K562 (cell line): ENCODE measurements around the gene NF1. TPM values are rescaled to one million over a fixed set of nuclear protein-coding genes. Genes with fewer than 3 reads are reported as not detected.
A peak's percentile ranks its signal among the peaks of the same experiment; 100 is the strongest.

Experiments used
- ATAC-seq: fragments of 200-7000 bp; cut with Tn5 transposase; 3 replicates; pipeline ENCODE4 v1.9.1; 2020; ENCODE audit warnings: moderate library complexity
- BruUV-seq: library from RNA; stranded (reverse); fragments of 400-500 nt; replicated peaks from 2 replicates; lab custom pipeline; 2021; lab: Mats Ljungman, UMichigan
- CTCF ChIA-PET: fragments of 300-600 bp; formaldehyde crosslinking; extraction: SDS; loops from one replicate; lab custom pipeline; 2021; ENCODE audit warnings: low intra/inter-chr PET ratio; lab: Yijun Ruan, JAX
- POLR2A ChIA-PET: fragments of 300-600, 350-650 bp; sonication (Branson Sonifier 250); formaldehyde crosslinking; extraction: SDS; loops from one replicate; lab custom pipeline; 2021; ENCODE audit warnings: antibody characterized with exemption, inconsistent platforms; lab: Yijun Ruan, JAX
- DNase-seq, 4 experiments: peaks; one replicate each; pipeline versions ENCODE4 v3.0.0 to v3.0.0-alpha.2; 2011 to 2018; ENCODE audit warnings: low spot score in 3 of 4, mixed read lengths in 3 of 4; ENCODE audit errors: extremely low read depth in 1 of 4
- FAIRE-seq: peaks from 2 replicates; lab custom pipeline; 2011; peaks lifted over from hg19 to GRCh38; lab: Jason Lieb, UNC
- H2AFZ ChIP-seq: 2 replicates; pipeline ENCODE4 v1.6.0; 2011; ENCODE audit warnings: low read depth, low read length, control low read depth, inconsistent platforms
- H3K27ac ChIP-seq: fragments of 200-600 bp; 3 replicates; pipeline ENCODE4 v1.8.0; 2011; ENCODE audit warnings: low read depth, mild to moderate bottlenecking, control low read depth, inconsistent platforms, low read length, moderate library complexity, mixed read lengths; ENCODE audit errors: extremely low read depth
- H3K27me3 ChIP-seq, 2 experiments: fragments of 300-600 bp in 1 of 2; 2 replicates in 1 of 2; 3 replicates in 1 of 2; pipeline versions ENCODE4 v1.6.0 to v1.8.0; 2011; ENCODE audit warnings: inconsistent platforms in 2 of 2, low read length in 2 of 2, mild to moderate bottlenecking in 1 of 2, mixed read lengths in 1 of 2, moderate library complexity in 1 of 2; ENCODE audit not compliant: control insufficient read depth in 2 of 2, insufficient read depth in 2 of 2
- H3K36me3 ChIP-seq: fragments of 300-600 bp; 3 replicates; pipeline ENCODE4 v1.8.0; 2011; ENCODE audit warnings: mild to moderate bottlenecking, low read length, inconsistent platforms; ENCODE audit not compliant: control insufficient read depth, insufficient read depth
- H3K4me1 ChIP-seq, 2 experiments: fragments of 200-600 bp in 1 of 2; replicated peaks in 1 of 2; 2 replicates in 1 of 2; 3 replicates in 1 of 2; pipeline versions ENCODE4 v1.5.1 to v1.8.0; 2011; ENCODE audit warnings: inconsistent platforms in 2 of 2, low read length in 2 of 2, mild to moderate bottlenecking in 1 of 2, mixed read lengths in 1 of 2, moderate library complexity in 1 of 2; ENCODE audit not compliant: control insufficient read depth in 2 of 2, insufficient read depth in 2 of 2
- H3K4me2 ChIP-seq: 2 replicates; pipeline ENCODE4 v1.6.1; 2011; ENCODE audit warnings: low read length, control low read depth, inconsistent platforms, mixed read lengths; ENCODE audit not compliant: insufficient read depth
- H3K4me3 ChIP-seq: fragments of 200-600 bp; sonication (generic), shearing (Covaris generic); 2 replicates; pipeline ENCODE4 v1.5.1; 2016; ENCODE audit warnings: control low read depth, inconsistent platforms
- H3K79me2 ChIP-seq: fragments of 200-600 bp; 3 replicates; pipeline ENCODE4 v1.8.0; 2011; ENCODE audit warnings: low read length, inconsistent platforms; ENCODE audit not compliant: control insufficient read depth, insufficient read depth
- H3K9ac ChIP-seq, 2 experiments: 2 replicates each; pipeline versions ENCODE4 v1.6.0 to v1.6.1; 2011; ENCODE audit warnings: low read depth in 2 of 2, low read length in 2 of 2, control low read depth in 1 of 2, inconsistent platforms in 1 of 2, mild to moderate bottlenecking in 1 of 2, mixed read lengths in 1 of 2; ENCODE audit not compliant: insufficient read depth in 1 of 2
- H3K9me1 ChIP-seq: one replicate; pipeline ENCODE4 v1.6.0; 2011; ENCODE audit warnings: inconsistent platforms, mild to moderate bottlenecking, low read length, moderate library complexity; ENCODE audit not compliant: control insufficient read depth, insufficient read depth
- H3K9me3 ChIP-seq: replicated peaks from 2 replicates; pipeline ENCODE4 v1.5.1; 2011; ENCODE audit warnings: low read depth, low read length, inconsistent platforms; ENCODE audit not compliant: control insufficient read depth, insufficient read depth
- H4K20me1 ChIP-seq: replicated peaks from 2 replicates; pipeline ENCODE4 v1.6.1; 2011; ENCODE audit warnings: low read length, inconsistent platforms, mixed read lengths; ENCODE audit not compliant: control insufficient read depth, insufficient read depth
- CEBPB ChIP-seq: fragments of 450-650 bp; IDR thresholded peaks from 2 replicates; pipeline ENCODE4 v1.6.1; 2016; ENCODE audit warnings: missing genetic modification characterization, missing compliant biosample characterization
- CEBPG ChIP-seq, 3 experiments: fragments of 200-800 bp in 1 of 3; sonication (Bioruptor generic) in 1 of 3; sonication (generic) in 1 of 3; formaldehyde crosslinking in 1 of 3; IDR thresholded peaks in 2 of 3; conservative IDR thresholded peaks in 1 of 3; 2 replicates each; pipeline versions ENCODE4 v1.6.1 to v1.8.0; 2016 to 2022; ENCODE audit warnings: missing compliant biosample characterization in 2 of 3, missing genetic modification characterization in 2 of 3, mild to moderate bottlenecking in 1 of 3, missing genetic modification reagents in 1 of 3
- HNRNPH1 ChIP-seq: fragments of 200-400 bp; formaldehyde crosslinking; optimal IDR thresholded peaks from 2 replicates; pipeline ENCODE3; 2017; ENCODE audit warnings: low read depth, mild to moderate bottlenecking, low read length, moderate library complexity
- RBFOX2 ChIP-seq: fragments of 200-400 bp; formaldehyde crosslinking; IDR thresholded peaks from 2 replicates; pipeline ENCODE4 v1.6.1; 2017; ENCODE audit warnings: low read depth, mild to moderate bottlenecking, low read length, moderate library complexity
- TAF15 ChIP-seq: fragments of 200-400 bp; formaldehyde crosslinking; IDR thresholded peaks from 2 replicates; pipeline ENCODE4 v1.6.1; 2017; ENCODE audit warnings: mild to moderate bottlenecking, low read depth, low read length, moderate library complexity
- ZFP36 ChIP-seq: fragments of 150-350 bp; IDR thresholded peaks from 2 replicates; pipeline ENCODE4 v1.6.1; 2018; ENCODE audit warnings: low read length, low read depth; ENCODE audit not compliant: partially characterized antibody
- ZFPM2 ChIP-seq: fragments of 250-450 bp; sonication (Bioruptor Pico); IDR thresholded peaks from 2 replicates; pipeline ENCODE4 v1.5.1; 2022; ENCODE audit warnings: mild to moderate bottlenecking
- ZNF124 ChIP-seq: sonication (generic); formaldehyde crosslinking; IDR thresholded peaks from 2 replicates; pipeline ENCODE4 v1.8.1; 2022; ENCODE audit warnings: missing genetic modification reagents
- ZNF347 ChIP-seq: fragments of 450-650 bp; formaldehyde crosslinking; IDR thresholded peaks from 2 replicates; pipeline ENCODE4 v1.4.0; 2020; ENCODE audit warnings: low read depth, mild to moderate bottlenecking, moderate library complexity
- WGBS: fragments of 100-300 bp; shearing (Covaris generic); methylation state at CpG from one replicate; pipeline ENCODE4 v1.1.6; 2016; ENCODE audit warnings: low coverage, mixed read lengths; ENCODE audit not compliant: insufficient coverage; ENCODE audit errors: missing lambda C conversion rate; 5-methylcytosine and 5-hydroxymethylcytosine counted together
- in situ Hi-C: fragments of 300-500 bp; cut with MboI; formaldehyde crosslinking; loops from 4 replicates; pipeline ENCODE4 v1.15.0; 2018; ENCODE audit warnings: inconsistent platforms, mixed read lengths
- intact Hi-C: fragments of 100-400 bp; cut with micrococcal nuclease; formaldehyde crosslinking; loops from 2 replicates; pipeline ENCODE4 v1.14.2; 2022
- polyA plus RNA-seq, 8 experiments: library from polyadenylated mRNA; depleted of rRNA in 4 of 8; stranded (reverse) in 5 of 8; unstranded in 3 of 8; fragments of >200 nt; fragmentation: Nextera tagmentation in 2 of 8; fragmentation: Illumina TruSeq in 1 of 8; extraction: Ambion mirVana in 2 of 8; extraction: Trizol in 1 of 8; gene quantifications; 2 replicates each; pipeline versions ENCODE4 v1.2.1 to v1.2.3, GENCODE V29; 2011 to 2014; ENCODE audit warnings: inconsistent platforms in 1 of 8, missing spikeins in 1 of 8
- total RNA-seq, 7 experiments: library from RNA; depleted of rRNA in 6 of 7; stranded (reverse); fragments of >200 nt in 6 of 7; fragmentation: Illumina TruSeq in 2 of 7; extraction: Trizol in 2 of 7; gene quantifications; 2 replicates each; pipeline versions ENCODE4 v1.2.1 to v1.2.3, GENCODE V29; 2011 to 2021; ENCODE audit warnings: low replicate concordance in 1 of 7

The NF1 gene
- total and polyA plus RNA-seq, 9 of the 15 experiments (the other 6 are each of a cell fraction or from before 2014, with no cell fraction given) = 3.4 to 41.9 (median 24.3) TPM

GRCh38 chr17:31158746-31159377, 64.1 kb downstream of the NF1 start (continued):
- no peak for TF ChIP-seq TAF15
- no peak for TF ChIP-seq ZNF124 (CRISPR knock-in tag)
- no peak for TF ChIP-seq HNRNPH1
- TF ChIP-seq ZNF347 (CRISPR knock-in tag) = no peak

- ATAC-seq = no peak
- 92% methylated on average over 7 of the region's 7 CpGs for WGBS
- TF ChIP-seq ZFP36 = no peak
- no peak for TF ChIP-seq CEBPG (CRISPR knock-in tag; IDR thresholded peaks at IDR 0.05)
- peak in 1 of 2 experiments; percentile 86; a peak in 2 of 4 replicates for TF ChIP-seq CEBPG (tag; conservative IDR thresholded peaks at IDR 0.05 in 1 of 2, IDR thresholded peaks at IDR 0.05 in 1 of 2)
- TF ChIP-seq ZFPM2 (CRISPR knock-in tag) = no peak
- TF ChIP-seq CEBPB (tag) = peak; percentile 81
- no peak for TF ChIP-seq RBFOX2
Measured at GRCh38 chr17:31163091-31163781, 68.5 kb downstream of the NF1 start.

More at GRCh38 chr17:31163091-31163781, 68.5 kb downstream of the NF1 start:
- Histone ChIP-seq H4K20me1 (no peaks in the 10 kb centered on the region), H3K79me2 (no peaks in the 10 kb centered on the region), H3K4me3 (no peak overlapping the region), H3K36me3 (peaks cover 29% of the 10 kb centered on the region), H3K27ac (no peak overlapping the region), H3K9me1 (no peaks in the 10 kb centered on the region), H3K27me3 (no peaks in the 10 kb centered on the region), H3K9ac (no peak overlapping the region), H3K4me2 (no peak overlapping the region), H3K4me1 (no peaks in the 10 kb centered on the region), H3K9me3 (no peaks in the 10 kb centered on the region), H2AFZ (no peak overlapping the region)
- DNase-seq = no peak
- intact Hi-C loops = no loop called here
- FAIRE-seq = no peak
- in situ Hi-C loops = no loop called here
- POLR2A ChIA-PET = no interaction called here
- CTCF ChIA-PET = no interaction called here
- no TSS peak for BruUV-seq
